Measurements from ENCODE around the gene ARMC9.

Gene ARMC9

DNA sequence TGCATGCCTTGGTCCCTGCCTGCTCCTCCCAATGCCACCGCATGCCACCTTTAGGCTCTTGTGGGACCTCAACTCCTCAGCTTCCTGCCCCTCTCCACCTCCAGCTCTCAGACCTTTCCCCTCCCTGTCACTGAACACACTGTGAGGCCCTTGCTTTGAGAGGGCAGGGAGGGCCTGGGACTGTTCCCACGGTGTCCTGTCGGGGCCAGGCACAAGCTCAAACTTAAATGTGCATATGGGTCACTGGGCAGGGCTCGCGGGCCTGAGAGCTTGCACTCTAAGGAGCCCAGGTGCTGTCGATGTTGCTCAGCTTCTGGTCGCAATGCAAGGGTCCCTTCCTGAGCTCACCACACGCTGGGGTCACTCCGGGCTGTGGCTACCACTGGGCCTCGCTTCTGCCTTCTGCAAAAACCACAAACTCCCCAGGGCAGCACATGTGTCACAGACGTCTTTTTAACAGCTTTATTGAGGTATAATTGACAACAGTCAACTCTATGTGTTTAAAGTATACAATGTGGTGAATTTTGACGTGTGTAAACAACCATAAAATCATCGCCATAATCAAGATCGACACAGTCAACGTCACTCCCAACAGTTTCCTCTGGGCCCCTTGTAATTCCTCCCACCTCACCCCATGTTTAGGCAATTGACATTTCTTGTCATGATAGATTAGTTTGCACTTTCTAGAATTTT lies 185.1 kb downstream of the ARMC9 start:
- no peak overlapping the region for H3K4me3 ChIP-seq (ENCODE audit: low read length)
- no peak for TF ChIP-seq ZNF274 (IDR thresholded peaks at IDR 0.05; ENCODE audit: low read depth, low read length)

DNA sequence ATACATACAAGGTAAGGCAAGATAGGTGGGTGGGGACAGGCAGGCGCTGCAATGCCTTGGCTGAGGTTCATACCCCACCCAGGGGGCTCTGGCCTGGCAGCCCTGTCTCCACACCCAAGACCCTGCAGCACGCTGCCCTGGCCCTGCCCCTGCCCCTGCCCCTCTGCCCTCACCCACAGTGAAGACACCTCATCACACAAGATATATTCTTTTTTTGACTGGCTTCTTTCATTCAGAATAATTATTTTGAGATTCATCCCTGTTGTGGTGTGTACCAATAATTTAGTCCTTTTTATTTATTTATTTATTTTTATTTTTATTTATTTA lies 185.6 kb downstream of the ARMC9 start:
- TF ChIP-seq ZNF274 (IDR thresholded peaks at IDR 0.05; ENCODE audit: low read depth, low read length): no peak
- H3K4me3 ChIP-seq (ENCODE audit: low read length): no peak overlapping the region

- TF ChIP-seq ZNF274 (IDR thresholded peaks at IDR 0.05; ENCODE audit: low read depth, low read length): no peak
- no peak overlapping the region for H3K4me3 ChIP-seq (ENCODE audit: low read length)
Observed at GRCh38 chr2:231384970-231385369, 186.5 kb downstream of the ARMC9 start.

DNA sequence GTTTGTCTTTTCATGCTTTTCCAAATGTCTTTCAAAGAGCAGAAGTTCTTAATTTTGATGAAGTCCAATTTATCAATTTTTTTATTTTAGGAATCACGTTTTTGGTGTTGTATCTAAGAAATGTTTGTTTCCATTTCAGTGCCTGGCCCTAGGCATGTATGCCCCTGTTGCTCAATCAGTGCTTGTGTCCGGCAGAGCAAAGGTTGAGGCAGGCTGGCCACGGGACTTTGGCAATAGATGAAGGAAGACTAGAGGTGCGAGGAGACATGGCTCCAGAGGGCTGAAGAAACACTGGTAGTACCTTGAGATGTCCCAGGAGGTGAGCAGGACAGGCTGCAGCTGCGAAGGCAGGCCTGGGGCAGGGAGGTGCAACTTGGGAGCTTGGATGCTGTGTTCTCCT lies 187.0 kb downstream of the ARMC9 start:
- no peak overlapping the region for H3K4me3 ChIP-seq (ENCODE audit: low read length)
- no peak for TF ChIP-seq ZNF274 (IDR thresholded peaks at IDR 0.05; ENCODE audit: low read depth, low read length)

DNA sequence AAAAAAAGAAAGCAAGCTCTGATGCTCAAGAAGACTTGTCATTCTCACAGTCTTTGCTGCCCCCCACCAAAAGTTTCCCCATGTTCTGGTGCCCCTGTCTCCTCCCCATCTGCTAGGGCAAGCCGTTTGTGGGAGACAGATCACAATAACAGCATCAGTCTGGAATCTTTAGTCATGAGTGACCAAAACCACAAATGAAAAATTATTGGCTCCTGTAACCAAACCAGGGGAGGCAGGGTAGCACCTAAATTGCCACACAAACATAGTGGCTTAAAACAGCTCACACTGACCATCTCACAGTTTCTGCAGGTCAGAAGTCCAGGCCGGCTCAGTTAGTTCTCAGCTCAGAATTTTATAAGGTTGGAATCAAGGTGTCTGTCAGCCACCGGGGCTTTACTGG lies 188.0 kb downstream of the ARMC9 start:
- no peak for TF ChIP-seq ZNF274 (IDR thresholded peaks at IDR 0.05; ENCODE audit: low read depth, low read length)
- no peak overlapping the region for H3K4me3 ChIP-seq (ENCODE audit: low read length)

DNA sequence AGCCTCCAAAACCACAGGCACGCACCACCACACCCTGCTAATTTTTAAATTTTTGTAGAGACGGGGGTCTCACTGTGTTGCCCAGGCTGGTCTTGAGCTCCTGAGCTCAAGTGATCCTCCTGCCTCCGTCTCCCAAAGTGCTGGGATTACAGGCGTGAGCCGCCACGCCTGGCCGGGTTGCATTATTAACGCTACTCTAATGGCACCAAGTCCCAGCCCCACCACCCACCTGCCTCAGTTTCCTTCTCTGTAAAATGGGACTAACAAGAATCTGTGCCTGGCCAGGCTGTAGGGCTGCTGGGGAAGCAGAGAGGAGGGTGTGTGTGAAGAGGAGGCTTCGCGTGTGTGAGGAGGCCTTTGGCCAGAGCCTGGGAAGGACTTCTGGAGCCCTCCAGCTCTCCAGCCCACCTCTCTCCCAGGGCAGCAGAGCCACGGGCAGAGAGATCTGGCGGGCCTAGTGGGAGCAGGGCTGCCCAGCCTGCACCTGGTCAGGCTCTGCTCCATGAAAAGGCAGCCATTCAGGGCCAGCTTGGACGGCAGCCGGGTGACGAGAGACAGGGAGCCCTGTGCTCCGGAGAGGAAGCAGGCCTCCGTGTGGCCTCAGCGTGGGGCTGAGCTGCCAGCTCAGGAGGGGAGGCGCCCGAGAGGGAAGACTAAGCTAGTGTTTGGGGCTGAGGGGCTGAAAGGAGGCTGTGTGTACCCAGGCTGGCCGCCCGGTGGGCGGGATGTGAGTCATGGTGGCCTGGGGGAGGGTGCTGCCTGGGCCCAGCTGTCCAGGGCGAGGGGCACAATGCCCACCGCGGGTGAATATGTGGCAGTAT lies 189.7 kb downstream of the ARMC9 start:
- no peak for TF ChIP-seq ZNF274 (IDR thresholded peaks at IDR 0.05; ENCODE audit: low read depth, low read length)
- H3K4me3 ChIP-seq (ENCODE audit: low read length): no peak overlapping the region

DNA sequence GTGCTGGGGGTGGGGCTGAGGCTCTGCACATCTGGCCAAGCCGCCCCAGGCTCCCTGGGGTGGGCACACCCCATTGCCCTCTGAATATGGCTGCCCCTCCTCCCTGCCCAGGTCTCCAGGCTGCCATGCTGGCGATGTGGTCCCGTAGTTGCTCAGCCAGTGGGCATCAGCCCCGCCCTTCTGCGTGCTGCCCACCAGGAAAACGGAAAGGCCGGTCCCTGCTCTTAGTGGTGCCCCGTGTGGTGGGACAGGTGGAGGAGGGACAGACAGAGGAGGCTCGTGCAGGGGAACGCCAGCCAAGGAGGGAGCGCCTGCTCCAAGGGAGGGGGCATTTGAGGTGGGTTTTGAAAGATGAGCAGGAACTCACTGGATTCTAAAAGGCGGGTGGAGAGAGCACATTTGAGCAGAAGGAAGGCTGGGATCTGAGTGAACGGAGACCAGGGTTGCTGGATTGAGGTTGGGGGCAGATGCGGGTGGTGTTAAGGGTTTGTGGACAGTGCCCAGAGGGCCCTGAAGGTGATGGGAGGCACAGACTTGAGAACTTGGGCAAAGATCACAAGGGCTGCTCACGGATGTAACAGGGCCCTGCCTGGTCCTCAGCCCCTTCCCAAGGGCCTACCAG lies 190.4 kb downstream of the ARMC9 start:
- TF ChIP-seq ZNF274 (IDR thresholded peaks at IDR 0.05; ENCODE audit: low read depth, low read length): no peak
- H3K4me3 ChIP-seq (ENCODE audit: low read length): no peak overlapping the region

GRCh38 chr2:231390667-231391066 lies 192.2 kb downstream of the ARMC9 start:
- no peak for TF ChIP-seq ZNF274 (IDR thresholded peaks at IDR 0.05; ENCODE audit: low read depth, low read length)
- H3K4me3 ChIP-seq (ENCODE audit: low read length): no peak overlapping the region

DNA sequence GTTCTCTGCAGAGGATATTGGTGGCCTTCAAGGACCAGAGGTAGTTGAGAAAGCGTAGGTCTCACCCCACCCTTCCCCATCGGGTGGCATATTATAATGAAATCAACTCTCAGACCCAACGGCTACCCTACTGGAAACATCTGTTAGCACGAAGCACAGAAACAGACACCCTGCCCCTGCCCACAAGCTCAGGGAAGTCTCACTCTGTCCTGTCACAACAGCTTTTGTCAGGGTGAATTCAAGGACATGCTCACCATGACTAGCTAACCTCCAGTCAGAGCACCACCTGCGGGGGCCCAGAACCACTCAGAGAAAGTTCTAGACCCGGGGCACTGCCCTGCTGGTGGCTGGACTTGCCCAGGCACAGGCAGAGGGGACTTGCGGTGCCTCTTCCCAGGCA lies 193.6 kb downstream of the ARMC9 start:
- no peak overlapping the region; the same call in 1 of the 2 replicates for H3K4me3 ChIP-seq (ENCODE audit: low read length)
- TF ChIP-seq ZNF274 (IDR thresholded peaks at IDR 0.05; ENCODE audit: low read depth, low read length): no peak

GRCh38 chr2:231392431-231393148 lies 194.2 kb downstream of the ARMC9 start:
- TF ChIP-seq ZNF274 (IDR thresholded peaks at IDR 0.05; ENCODE audit: low read depth, low read length): no peak
- peak overlapping the region; percentile 56; the same call in 1 of the 2 replicates for H3K4me3 ChIP-seq (ENCODE audit: low read length)

DNA sequence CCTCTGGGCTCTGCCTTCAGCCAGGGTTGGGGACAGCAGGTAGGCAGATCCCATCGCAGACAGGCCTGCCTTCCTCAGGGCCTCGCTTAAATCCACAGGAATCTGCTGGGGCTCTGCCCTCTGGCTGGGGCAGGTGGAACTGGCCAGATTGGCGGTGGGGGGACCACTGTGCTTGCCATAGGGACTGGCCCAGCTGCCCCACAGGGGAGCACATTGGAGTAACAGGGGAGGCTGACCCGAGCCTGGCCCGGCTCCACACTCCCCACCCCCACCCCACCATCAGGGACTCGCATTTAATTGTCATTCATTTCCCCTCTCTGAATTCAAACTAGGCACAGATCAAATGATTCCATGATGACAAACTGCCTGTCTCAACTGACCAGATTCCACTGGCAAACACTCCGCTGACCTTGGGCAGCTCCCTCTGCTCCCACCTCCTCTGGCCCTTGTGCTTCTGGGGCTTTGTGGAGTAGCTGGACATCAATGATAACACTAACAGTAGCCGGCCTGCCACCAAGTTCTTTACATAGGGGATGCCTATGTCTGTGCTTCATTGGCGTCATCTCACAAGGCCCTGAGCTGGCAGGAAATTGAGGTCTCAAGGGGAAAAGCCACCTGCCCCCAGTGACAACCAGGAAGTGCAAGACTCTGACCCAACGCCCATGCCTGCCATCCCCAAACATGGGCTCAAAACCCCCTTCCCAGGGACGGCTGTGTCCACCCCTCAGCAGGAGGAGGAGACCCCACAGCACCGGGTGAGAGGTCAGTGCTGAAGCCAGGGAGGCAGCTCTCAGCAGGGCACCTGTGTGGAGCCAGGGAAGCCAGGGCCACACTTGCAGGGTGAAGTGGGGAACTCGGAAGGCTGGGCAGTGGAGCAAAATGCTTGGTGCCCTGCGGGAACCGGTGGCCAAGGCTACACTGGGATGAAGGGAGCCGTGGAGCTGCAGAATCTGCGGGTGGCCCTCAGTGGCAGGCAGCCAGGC lies 195.0 kb downstream of the ARMC9 start:
- H3K4me3 ChIP-seq (ENCODE audit: low read length): peak overlapping the region; percentile 56; the same call in 1 of the 2 replicates
- TF ChIP-seq ZNF274 (IDR thresholded peaks at IDR 0.05; ENCODE audit: low read depth, low read length): no peak

- H3K4me3 ChIP-seq (ENCODE audit: low read length): peak overlapping the region; percentile 56; the same call in 1 of the 2 replicates
- TF ChIP-seq ZNF274 (IDR thresholded peaks at IDR 0.05; ENCODE audit: low read depth, low read length): no peak
Observed at GRCh38 chr2:231394211-231395141, 196.0 kb downstream of the ARMC9 start.

Data from GM08714 (cell line).